H1 (cell line): Measurements from ENCODE around the gene SUGP1. TPM values are rescaled to one million over a fixed set of nuclear protein-coding genes. Genes with fewer than 3 reads are reported as not detected.

Experiments used
- CEBPB ChIP-seq: IDR thresholded peaks from 2 replicates; pipeline ENCODE4 v1.6.1; 2012; ENCODE audit warnings: low read depth, low read length
- EZH2 ChIP-seq: fragments of 200-600 bp; sonication (generic); IDR thresholded peaks from 2 replicates; pipeline ENCODE4 v1.7.1; 2012; ENCODE audit warnings: low read depth, mild to moderate bottlenecking, moderate library complexity, low read length, inconsistent platforms; ENCODE audit not compliant: severe bottlenecking
- GABPA ChIP-seq: IDR thresholded peaks from 2 replicates; pipeline ENCODE4 v1.6.1; 2011; ENCODE audit warnings: mild to moderate bottlenecking, low read length, moderate library complexity, borderline replicate concordance; ENCODE audit not compliant: insufficient read depth
- NRF1 ChIP-seq: IDR thresholded peaks from 2 replicates; pipeline ENCODE4 v1.6.1; 2011; ENCODE audit warnings: mild to moderate bottlenecking, low read depth, low read length, improper control_type of control experiment
- POLR2AphosphoS5 ChIP-seq: IDR thresholded peaks from 2 replicates; pipeline ENCODE4 v1.6.1; 2011; ENCODE audit warnings: low read depth, low read length
- RFX5 ChIP-seq: IDR thresholded peaks from 2 replicates; pipeline ENCODE4 v1.6.1; 2011; ENCODE audit warnings: low read depth, low read length, improper control_type of control experiment, borderline replicate concordance
- RNF2 ChIP-seq: fragments of 200-900, 300-1000 bp; sonication (generic); IDR thresholded peaks from 2 replicates; pipeline ENCODE4 v1.7.1; 2016; ENCODE audit warnings: borderline replicate concordance, low read depth, mild to moderate bottlenecking, antibody characterized with exemption, low read length; ENCODE audit not compliant: poor library complexity, severe bottlenecking; ENCODE audit errors: missing control alignments
- TAF1 ChIP-seq: IDR thresholded peaks from 2 replicates; pipeline ENCODE4 v1.6.1; 2011; ENCODE audit warnings: mild to moderate bottlenecking, low read depth, low read length
- ZNF274 ChIP-seq: IDR thresholded peaks from 2 replicates; pipeline ENCODE4 v1.7.0; 2012; ENCODE audit warnings: low read length, borderline replicate concordance; ENCODE audit errors: extremely low read depth
- polyA plus RNA-seq, 7 experiments: library from polyadenylated mRNA; depleted of rRNA in 3 of 7; stranded (reverse) in 5 of 7; unstranded in 2 of 7; fragments of >200 nt in 5 of 7; fragments of 200-250 nt in 2 of 7; gene quantifications; 1 replicate in 5 of 7; 2 replicates in 1 of 7; 4 replicates in 1 of 7; pipeline versions ENCODE4 v1.2.1 to v1.2.3, GENCODE V29; 2011 to 2013; ENCODE audit warnings: missing spikeins in 2 of 7, mixed read lengths in 2 of 7
- total RNA-seq: library from RNA; stranded (reverse); fragmentation: NEBNext Ultra II Directional; extraction: Animal tissue kit (Norgen Biotek cat#: 25700); gene quantifications from 2 replicates; pipeline ENCODE4 v1.2.1, GENCODE V29; 2021
- TF ChIP-seq, protein P1 (sequence below): fragments of 300-600 bp; sonication (generic); IDR thresholded peaks from 2 replicates; pipeline ENCODE4 v1.7.1; 2012; ENCODE audit warnings: low read length, moderate library complexity, mild to moderate bottlenecking, inconsistent platforms; ENCODE audit not compliant: insufficient replicate concordance

The SUGP1 gene
- total and polyA plus RNA-seq, 2 of the 8 experiments (the other 6 are each of a cell fraction or from before 2014, with no cell fraction given): 38.5 to 65.2 TPM

DNA sequence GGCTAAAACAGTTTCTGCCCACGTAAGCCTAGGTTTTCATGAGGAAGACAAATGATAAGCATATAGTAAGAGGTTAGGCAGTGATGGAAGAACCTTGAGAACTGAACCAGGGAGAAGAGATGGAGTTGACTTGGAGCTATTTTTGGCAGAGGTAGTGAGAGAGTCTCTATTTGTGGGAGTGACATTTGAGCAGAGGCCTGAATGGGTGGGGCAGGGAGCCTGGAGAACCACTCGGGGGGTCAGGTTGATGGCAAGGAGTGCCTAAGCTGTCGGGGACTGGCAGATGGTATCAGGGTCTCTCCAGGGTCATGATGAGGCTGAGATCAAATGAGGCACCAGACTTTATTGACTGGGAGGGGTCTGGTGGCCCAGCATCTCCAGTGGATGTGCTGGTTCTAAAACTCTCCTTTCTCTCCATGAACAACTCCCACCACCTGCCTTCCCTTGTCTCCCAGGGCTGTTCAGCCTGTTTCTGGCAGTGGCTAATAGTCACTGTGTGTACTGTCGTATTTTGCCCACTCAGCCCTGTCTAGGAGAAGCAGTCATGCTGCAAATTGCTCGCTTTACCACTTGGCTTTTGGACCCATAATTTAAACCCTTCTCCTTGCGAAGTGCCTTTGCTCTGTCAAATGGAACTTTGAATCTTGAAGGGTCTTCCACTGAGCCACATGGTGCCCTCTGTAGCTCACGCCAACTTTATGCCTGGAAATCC, 3.9 kb upstream of the SUGP1 start (continued):
- TF ChIP-seq, protein P1, sequence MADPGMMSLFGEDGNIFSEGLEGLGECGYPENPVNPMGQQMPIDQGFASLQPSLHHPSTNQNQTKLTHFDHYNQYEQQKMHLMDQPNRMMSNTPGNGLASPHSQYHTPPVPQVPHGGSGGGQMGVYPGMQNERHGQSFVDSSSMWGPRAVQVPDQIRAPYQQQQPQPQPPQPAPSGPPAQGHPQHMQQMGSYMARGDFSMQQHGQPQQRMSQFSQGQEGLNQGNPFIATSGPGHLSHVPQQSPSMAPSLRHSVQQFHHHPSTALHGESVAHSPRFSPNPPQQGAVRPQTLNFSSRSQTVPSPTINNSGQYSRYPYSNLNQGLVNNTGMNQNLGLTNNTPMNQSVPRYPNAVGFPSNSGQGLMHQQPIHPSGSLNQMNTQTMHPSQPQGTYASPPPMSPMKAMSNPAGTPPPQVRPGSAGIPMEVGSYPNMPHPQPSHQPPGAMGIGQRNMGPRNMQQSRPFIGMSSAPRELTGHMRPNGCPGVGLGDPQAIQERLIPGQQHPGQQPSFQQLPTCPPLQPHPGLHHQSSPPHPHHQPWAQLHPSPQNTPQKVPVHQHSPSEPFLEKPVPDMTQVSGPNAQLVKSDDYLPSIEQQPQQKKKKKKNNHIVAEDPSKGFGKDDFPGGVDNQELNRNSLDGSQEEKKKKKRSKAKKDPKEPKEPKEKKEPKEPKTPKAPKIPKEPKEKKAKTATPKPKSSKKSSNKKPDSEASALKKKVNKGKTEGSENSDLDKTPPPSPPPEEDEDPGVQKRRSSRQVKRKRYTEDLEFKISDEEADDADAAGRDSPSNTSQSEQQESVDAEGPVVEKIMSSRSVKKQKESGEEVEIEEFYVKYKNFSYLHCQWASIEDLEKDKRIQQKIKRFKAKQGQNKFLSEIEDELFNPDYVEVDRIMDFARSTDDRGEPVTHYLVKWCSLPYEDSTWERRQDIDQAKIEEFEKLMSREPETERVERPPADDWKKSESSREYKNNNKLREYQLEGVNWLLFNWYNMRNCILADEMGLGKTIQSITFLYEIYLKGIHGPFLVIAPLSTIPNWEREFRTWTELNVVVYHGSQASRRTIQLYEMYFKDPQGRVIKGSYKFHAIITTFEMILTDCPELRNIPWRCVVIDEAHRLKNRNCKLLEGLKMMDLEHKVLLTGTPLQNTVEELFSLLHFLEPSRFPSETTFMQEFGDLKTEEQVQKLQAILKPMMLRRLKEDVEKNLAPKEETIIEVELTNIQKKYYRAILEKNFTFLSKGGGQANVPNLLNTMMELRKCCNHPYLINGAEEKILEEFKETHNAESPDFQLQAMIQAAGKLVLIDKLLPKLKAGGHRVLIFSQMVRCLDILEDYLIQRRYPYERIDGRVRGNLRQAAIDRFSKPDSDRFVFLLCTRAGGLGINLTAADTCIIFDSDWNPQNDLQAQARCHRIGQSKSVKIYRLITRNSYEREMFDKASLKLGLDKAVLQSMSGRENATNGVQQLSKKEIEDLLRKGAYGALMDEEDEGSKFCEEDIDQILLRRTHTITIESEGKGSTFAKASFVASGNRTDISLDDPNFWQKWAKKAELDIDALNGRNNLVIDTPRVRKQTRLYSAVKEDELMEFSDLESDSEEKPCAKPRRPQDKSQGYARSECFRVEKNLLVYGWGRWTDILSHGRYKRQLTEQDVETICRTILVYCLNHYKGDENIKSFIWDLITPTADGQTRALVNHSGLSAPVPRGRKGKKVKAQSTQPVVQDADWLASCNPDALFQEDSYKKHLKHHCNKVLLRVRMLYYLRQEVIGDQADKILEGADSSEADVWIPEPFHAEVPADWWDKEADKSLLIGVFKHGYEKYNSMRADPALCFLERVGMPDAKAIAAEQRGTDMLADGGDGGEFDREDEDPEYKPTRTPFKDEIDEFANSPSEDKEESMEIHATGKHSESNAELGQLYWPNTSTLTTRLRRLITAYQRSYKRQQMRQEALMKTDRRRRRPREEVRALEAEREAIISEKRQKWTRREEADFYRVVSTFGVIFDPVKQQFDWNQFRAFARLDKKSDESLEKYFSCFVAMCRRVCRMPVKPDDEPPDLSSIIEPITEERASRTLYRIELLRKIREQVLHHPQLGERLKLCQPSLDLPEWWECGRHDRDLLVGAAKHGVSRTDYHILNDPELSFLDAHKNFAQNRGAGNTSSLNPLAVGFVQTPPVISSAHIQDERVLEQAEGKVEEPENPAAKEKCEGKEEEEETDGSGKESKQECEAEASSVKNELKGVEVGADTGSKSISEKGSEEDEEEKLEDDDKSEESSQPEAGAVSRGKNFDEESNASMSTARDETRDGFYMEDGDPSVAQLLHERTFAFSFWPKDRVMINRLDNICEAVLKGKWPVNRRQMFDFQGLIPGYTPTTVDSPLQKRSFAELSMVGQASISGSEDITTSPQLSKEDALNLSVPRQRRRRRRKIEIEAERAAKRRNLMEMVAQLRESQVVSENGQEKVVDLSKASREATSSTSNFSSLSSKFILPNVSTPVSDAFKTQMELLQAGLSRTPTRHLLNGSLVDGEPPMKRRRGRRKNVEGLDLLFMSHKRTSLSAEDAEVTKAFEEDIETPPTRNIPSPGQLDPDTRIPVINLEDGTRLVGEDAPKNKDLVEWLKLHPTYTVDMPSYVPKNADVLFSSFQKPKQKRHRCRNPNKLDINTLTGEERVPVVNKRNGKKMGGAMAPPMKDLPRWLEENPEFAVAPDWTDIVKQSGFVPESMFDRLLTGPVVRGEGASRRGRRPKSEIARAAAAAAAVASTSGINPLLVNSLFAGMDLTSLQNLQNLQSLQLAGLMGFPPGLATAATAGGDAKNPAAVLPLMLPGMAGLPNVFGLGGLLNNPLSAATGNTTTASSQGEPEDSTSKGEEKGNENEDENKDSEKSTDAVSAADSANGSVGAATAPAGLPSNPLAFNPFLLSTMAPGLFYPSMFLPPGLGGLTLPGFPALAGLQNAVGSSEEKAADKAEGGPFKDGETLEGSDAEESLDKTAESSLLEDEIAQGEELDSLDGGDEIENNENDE: no peak
- TF ChIP-seq EZH2 (no peak), RNF2 (no peak), RFX5 (no peak), POLR2AphosphoS5 (no peak), CEBPB (no peak), GABPA (no peak), ZNF274 (no peak), TAF1 (no peak), NRF1 (no peak)
